T-helper 2 cell (primary cell): Measurements from ENCODE around the gene CD1D.
"Not testable (repeated sequence)": the region's sequence is repeated elsewhere in the genome, so short reads cannot be mapped to it uniquely, and the experiment has no call there.

Experiments
- DNase-seq, 5 experiments: peaks; one replicate each; pipeline versions ENCODE4 v3.0.0 to v3.0.0-alpha.2; 2012 to 2022

CD1D gene

GRCh38 chr1:158176849-158177699 is 3.6 kb upstream of the CD1D start:
- not testable (repeated sequence) for DNase-seq

GRCh38 chr1:158177700-158178450 is 2.8 kb upstream of the CD1D start:
- DNase-seq = peak in 1 of 5 experiments; percentile 3

- DNase-seq = no peak
Measured at GRCh38 chr1:158179301-158180041, 1.2 kb upstream of the CD1D start.

- DNase-seq = no peak
Measured at GRCh38 chr1:158181577-158181922, 855 bp downstream of the CD1D start.

GRCh38 chr1:158185770-158186169 is 5.1 kb downstream of the CD1D start:
- DNase-seq = no peak

GRCh38 chr1:158186180-158186579 is 5.5 kb downstream of the CD1D start:
- no peak for DNase-seq

- DNase-seq = no peak
Measured at GRCh38 chr1:158188611-158189010, 7.9 kb downstream of the CD1D start.

GRCh38 chr1:158189624-158190023 is 8.9 kb downstream of the CD1D start:
- DNase-seq = no peak

GRCh38 chr1:158191299-158191698 is 10.6 kb downstream of the CD1D start:
- no peak for DNase-seq

- no peak for DNase-seq
Measured at GRCh38 chr1:158196461-158196860, 15.8 kb downstream of the CD1D start.

GRCh38 chr1:158199849-158200248 is 19.2 kb downstream of the CD1D start:
- DNase-seq = peak in 1 of 5 experiments; percentile 22

- DNase-seq = no peak
Measured at GRCh38 chr1:158200527-158200926, 19.8 kb downstream of the CD1D start.

- DNase-seq = peak in 2 of 5 experiments; percentile 12 to 39
Measured at GRCh38 chr1:158203693-158204457, 23.2 kb downstream of the CD1D start.

- DNase-seq = no peak
Measured at GRCh38 chr1:158204458-158204827, 23.7 kb downstream of the CD1D start.

GRCh38 chr1:158208586-158209116 is 28.0 kb downstream of the CD1D start:
- DNase-seq = no peak

GRCh38 chr1:158212320-158212719 is 31.6 kb downstream of the CD1D start:
- no peak for DNase-seq

GRCh38 chr1:158223445-158223844 is 42.8 kb downstream of the CD1D start:
- DNase-seq = not testable (repeated sequence)

GRCh38 chr1:158227904-158228623 is 47.4 kb downstream of the CD1D start:
- DNase-seq = no peak
